ENCODE measurements around the gene PLAC8L1. TPM values are rescaled to one million over a fixed set of nuclear protein-coding genes. Genes with fewer than 3 reads are reported as not detected.

Gene PLAC8L1
- total RNA-seq, 6 experiments from 2014 or later = 0.38 to 0.61 (median 0.46) TPM; not detected in 3

DNA sequence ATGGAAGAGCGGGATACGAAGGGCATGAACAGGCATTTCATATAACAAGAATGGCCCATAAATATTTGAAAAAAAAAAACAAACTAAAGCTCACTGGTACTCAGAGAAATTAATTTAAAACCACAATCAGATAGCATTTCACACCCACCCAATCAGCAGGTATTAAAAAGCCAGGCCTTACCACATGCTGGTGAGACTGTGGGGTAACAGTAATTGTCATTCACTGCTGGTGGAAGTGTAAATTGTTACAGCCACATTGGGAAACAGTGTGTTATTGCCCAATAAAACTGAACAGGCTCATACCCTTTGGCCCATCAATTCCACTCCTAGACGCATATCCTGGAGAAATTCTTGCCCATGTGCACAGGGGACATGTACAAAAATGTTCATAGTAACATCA is 66.0 kb downstream of the PLAC8L1 start:
- H3K36me3 Mint-ChIP-seq (ENCODE audit: low read depth) = no peaks in the 10 kb centered on the region
- no peak overlapping the region for H3K4me3 Mint-ChIP-seq
- H3K27ac Mint-ChIP-seq = no peak overlapping the region
- peaks cover 12% of the 10 kb centered on the region for H3K27me3 Mint-ChIP-seq (ENCODE audit: insufficient read depth)
- DNase-seq = no peak
- peaks cover 18% of the 10 kb centered on the region for H3K4me1 Mint-ChIP-seq (ENCODE audit: low read depth)
- TF ChIP-seq, protein P1, sequence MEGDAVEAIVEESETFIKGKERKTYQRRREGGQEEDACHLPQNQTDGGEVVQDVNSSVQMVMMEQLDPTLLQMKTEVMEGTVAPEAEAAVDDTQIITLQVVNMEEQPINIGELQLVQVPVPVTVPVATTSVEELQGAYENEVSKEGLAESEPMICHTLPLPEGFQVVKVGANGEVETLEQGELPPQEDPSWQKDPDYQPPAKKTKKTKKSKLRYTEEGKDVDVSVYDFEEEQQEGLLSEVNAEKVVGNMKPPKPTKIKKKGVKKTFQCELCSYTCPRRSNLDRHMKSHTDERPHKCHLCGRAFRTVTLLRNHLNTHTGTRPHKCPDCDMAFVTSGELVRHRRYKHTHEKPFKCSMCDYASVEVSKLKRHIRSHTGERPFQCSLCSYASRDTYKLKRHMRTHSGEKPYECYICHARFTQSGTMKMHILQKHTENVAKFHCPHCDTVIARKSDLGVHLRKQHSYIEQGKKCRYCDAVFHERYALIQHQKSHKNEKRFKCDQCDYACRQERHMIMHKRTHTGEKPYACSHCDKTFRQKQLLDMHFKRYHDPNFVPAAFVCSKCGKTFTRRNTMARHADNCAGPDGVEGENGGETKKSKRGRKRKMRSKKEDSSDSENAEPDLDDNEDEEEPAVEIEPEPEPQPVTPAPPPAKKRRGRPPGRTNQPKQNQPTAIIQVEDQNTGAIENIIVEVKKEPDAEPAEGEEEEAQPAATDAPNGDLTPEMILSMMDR (IDR thresholded peaks at IDR 0.05) = no peak
- H3K9me3 Mint-ChIP-seq = no peaks in the 10 kb centered on the region

DNA sequence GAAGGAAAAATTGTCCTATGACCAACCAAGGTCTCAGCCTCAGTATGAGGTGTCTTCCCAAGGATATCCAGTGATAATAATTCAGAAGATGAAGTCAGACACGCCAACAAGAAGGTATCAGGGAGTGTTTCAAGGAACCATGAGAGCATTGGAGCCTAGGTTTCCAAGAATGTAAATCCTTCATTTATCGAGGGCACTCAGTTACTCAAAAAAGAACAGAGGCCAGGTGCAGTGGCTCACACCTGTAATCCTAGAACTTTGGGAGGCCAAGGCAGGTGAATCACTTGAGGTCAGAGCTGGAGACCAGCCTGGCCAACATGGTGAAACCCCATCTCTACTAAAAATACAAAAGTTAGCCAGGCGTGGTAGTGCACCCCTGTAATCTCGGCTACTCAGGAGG is 70.8 kb downstream of the PLAC8L1 start:
- H3K27ac Mint-ChIP-seq = no peak overlapping the region
- no peaks in the 10 kb centered on the region for H3K4me1 Mint-ChIP-seq (ENCODE audit: low read depth)
- peaks cover 27% of the 10 kb centered on the region for H3K27me3 Mint-ChIP-seq (ENCODE audit: insufficient read depth)
- H3K9me3 Mint-ChIP-seq = no peaks in the 10 kb centered on the region
- no peak overlapping the region for H3K4me3 Mint-ChIP-seq
- no peaks in the 10 kb centered on the region for H3K36me3 Mint-ChIP-seq (ENCODE audit: low read depth)
- TF ChIP-seq, protein P1 (IDR thresholded peaks at IDR 0.05) = no peak
- DNase-seq = no peak

Other genes with a start within 250 kb of the PLAC8L1 start
- not detected for gene GRXCR2, start 232.6 kb downstream of the PLAC8L1 start, total RNA-seq (2021; fragmentation: NEBNext Ultra II Directional; extraction: Animal tissue kit (Norgen Biotek cat#: 25700))
- 1 to 10 TPM in 2 of 6 experiments, under 1 TPM in 4; 0.43 to 1.7 (median 0.66) TPM for gene SH3RF2, start 169.0 kb downstream of the PLAC8L1 start, total RNA-seq (2021; fragmentation: NEBNext Ultra II Directional; extraction: Animal tissue kit (Norgen Biotek cat#: 25700))
- 10 to 100 TPM; 78.2 to 93.3 (median 88.5) TPM for gene LARS1, start 77.1 kb upstream of the PLAC8L1 start, total RNA-seq (2021; fragmentation: NEBNext Ultra II Directional; extraction: Animal tissue kit (Norgen Biotek cat#: 25700))
- gene RBM27, start 98.0 kb upstream of the PLAC8L1 start, total RNA-seq (2021; fragmentation: NEBNext Ultra II Directional; extraction: Animal tissue kit (Norgen Biotek cat#: 25700)) = 10 to 100 TPM; 14.4 to 19.2 (median 16.9) TPM
- gene POU4F3, start 233.3 kb upstream of the PLAC8L1 start, total RNA-seq (2021; fragmentation: NEBNext Ultra II Directional; extraction: Animal tissue kit (Norgen Biotek cat#: 25700)) = under 1 TPM in 1 of 6 experiments, not detected in 5; 0.07 TPM

Measured in HFFc6 (cell line).